Progenitor cell of endocrine pancreas (in vitro differentiated cells): ENCODE data around the gene BST1. TPM values are rescaled to one million over a fixed set of nuclear protein-coding genes. Genes with fewer than 3 reads are reported as not detected.

Experiments
- DNase-seq: peaks from one replicate; pipeline ENCODE4 v3.0.0; 2021; ENCODE audit warnings: low spot score; ENCODE audit not compliant: unreplicated experiment
- H3K27ac Mint-ChIP-seq: 2 replicates; pipeline ENCODE4 v1.8.0; 2021; ENCODE audit warnings: mild to moderate bottlenecking, moderate library complexity, mixed read lengths
- H3K27me3 Mint-ChIP-seq: 2 replicates; pipeline ENCODE4 v1.8.0; 2021; ENCODE audit warnings: mixed read lengths
- H3K36me3 Mint-ChIP-seq: 2 replicates; pipeline ENCODE4 v1.8.0; 2022; ENCODE audit warnings: mixed read lengths; ENCODE audit not compliant: insufficient read depth
- H3K4me1 Mint-ChIP-seq: 2 replicates; pipeline ENCODE4 v1.8.0; 2021; ENCODE audit warnings: low read depth, mixed read lengths
- H3K4me3 Mint-ChIP-seq: 2 replicates; pipeline ENCODE4 v1.8.0; 2021; ENCODE audit warnings: low read depth, mild to moderate bottlenecking, moderate library complexity, mixed read lengths
- H3K9me3 Mint-ChIP-seq: 2 replicates; pipeline ENCODE4 v1.8.0; 2021; ENCODE audit warnings: low read depth, mixed read lengths
- total RNA-seq: library from RNA; stranded (reverse); gene quantifications from 2 replicates; pipeline ENCODE4 v1.2.1, GENCODE V29; 2021
- TF ChIP-seq, protein P1 (sequence below): fragments of 200-600 bp; sonication (generic); IDR thresholded peaks from one replicate; pipeline ENCODE4 v1.5.0; 2021; ENCODE audit warnings: antibody characterized with exemption, mild to moderate bottlenecking; ENCODE audit not compliant: unreplicated experiment

The BST1 gene
- total RNA-seq, 1 donor from 2014 or later: 0.38 TPM

DNA sequence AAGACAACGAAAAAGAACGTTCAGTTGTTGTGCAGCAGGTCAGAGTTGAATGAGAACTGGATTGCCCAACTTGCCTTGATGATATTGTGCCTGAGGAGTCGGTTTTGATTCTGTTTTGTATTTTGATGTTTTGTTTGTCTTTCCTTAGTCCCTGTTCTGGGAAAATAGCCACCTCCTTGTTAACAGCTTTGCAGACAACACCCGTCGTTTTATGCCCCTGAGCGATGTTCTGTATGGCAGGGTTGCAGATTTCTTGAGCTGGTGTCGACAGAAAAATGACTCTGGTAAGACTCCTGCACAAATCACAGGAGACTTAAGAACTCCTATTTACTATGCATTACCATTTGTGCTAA lies 4.5 kb downstream of the BST1 start:
- no peak for DNase-seq
- H3K4me1 Mint-ChIP-seq: peaks cover 6% of the 10 kb centered on the region
- TF ChIP-seq, protein P1, sequence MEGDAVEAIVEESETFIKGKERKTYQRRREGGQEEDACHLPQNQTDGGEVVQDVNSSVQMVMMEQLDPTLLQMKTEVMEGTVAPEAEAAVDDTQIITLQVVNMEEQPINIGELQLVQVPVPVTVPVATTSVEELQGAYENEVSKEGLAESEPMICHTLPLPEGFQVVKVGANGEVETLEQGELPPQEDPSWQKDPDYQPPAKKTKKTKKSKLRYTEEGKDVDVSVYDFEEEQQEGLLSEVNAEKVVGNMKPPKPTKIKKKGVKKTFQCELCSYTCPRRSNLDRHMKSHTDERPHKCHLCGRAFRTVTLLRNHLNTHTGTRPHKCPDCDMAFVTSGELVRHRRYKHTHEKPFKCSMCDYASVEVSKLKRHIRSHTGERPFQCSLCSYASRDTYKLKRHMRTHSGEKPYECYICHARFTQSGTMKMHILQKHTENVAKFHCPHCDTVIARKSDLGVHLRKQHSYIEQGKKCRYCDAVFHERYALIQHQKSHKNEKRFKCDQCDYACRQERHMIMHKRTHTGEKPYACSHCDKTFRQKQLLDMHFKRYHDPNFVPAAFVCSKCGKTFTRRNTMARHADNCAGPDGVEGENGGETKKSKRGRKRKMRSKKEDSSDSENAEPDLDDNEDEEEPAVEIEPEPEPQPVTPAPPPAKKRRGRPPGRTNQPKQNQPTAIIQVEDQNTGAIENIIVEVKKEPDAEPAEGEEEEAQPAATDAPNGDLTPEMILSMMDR: no peak
- H3K27me3 Mint-ChIP-seq: no peaks in the 10 kb centered on the region
- peaks cover 3% of the 10 kb centered on the region for H3K9me3 Mint-ChIP-seq
- no peaks in the 10 kb centered on the region for H3K36me3 Mint-ChIP-seq
- H3K4me3 Mint-ChIP-seq: no peak overlapping the region
- H3K27ac Mint-ChIP-seq: no peak overlapping the region

DNA sequence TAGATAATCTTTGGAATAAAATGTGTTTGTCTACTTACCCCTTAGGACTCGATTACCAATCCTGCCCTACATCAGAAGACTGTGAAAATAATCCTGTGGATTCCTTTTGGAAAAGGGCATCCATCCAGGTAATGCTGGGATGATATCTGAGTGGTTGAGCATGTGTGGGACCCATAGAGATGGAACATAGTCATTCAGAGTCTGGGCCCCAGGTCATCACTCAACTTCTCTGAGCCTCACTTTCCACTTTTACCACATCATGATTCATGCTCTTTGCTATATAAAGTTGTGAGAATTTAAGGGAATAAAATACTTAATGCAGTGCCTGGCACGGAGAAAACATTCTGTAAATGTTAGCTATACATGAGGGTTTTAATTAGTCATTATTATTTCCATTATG lies 8.9 kb downstream of the BST1 start:
- peaks cover 3% of the 10 kb centered on the region for H3K4me1 Mint-ChIP-seq
- DNase-seq: no peak
- H3K27ac Mint-ChIP-seq: no peak overlapping the region
- TF ChIP-seq, protein P1: no peak
- H3K9me3 Mint-ChIP-seq: no peaks in the 10 kb centered on the region
- no peaks in the 10 kb centered on the region for H3K36me3 Mint-ChIP-seq
- H3K27me3 Mint-ChIP-seq: no peaks in the 10 kb centered on the region
- no peak overlapping the region for H3K4me3 Mint-ChIP-seq

DNA sequence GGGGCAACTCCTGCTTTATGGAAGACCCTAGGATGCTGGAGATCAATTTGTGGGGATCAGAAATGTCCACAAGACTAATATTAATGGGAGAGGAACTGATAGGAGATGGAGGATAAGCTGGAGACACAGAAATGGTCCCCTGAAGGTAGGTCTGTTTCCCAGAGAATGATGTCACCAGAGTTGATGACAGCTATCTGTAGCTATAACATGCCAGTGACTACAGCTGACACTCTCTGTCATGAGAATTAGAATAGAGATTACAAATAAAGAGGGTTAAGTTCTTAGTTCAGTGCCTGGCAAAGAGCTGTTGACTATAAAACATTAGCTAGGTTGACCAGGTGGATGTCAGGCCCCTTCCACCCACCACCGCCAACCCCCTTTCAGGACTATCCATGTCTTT lies 9.3 kb downstream of the BST1 start:
- TF ChIP-seq, protein P1: no peak
- no peak for DNase-seq
- no peaks in the 10 kb centered on the region for H3K27me3 Mint-ChIP-seq
- peaks cover 3% of the 10 kb centered on the region for H3K4me1 Mint-ChIP-seq
- H3K36me3 Mint-ChIP-seq: no peaks in the 10 kb centered on the region
- no peaks in the 10 kb centered on the region for H3K9me3 Mint-ChIP-seq
- H3K4me3 Mint-ChIP-seq: no peak overlapping the region
- no peak overlapping the region for H3K27ac Mint-ChIP-seq

DNA sequence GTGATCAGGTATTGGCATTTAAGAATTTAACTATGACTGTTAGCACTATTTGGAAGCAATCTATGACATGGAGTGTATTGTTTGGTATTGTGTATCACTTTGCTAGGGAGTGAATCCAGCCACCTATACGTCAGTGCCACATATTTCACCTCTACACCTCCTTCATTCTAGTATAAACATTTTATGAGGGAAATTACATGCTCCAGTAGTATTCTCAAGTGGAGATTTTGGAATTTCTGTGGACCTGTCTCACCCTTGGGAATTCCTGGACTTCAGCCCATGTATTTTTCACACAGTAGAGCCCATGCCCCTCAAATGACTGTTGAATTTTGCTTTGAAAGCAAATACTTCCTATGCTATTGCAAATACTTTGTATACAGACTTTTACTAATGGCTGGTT lies 11.3 kb downstream of the BST1 start:
- TF ChIP-seq, protein P1: no peak
- H3K9me3 Mint-ChIP-seq: no peaks in the 10 kb centered on the region
- H3K27ac Mint-ChIP-seq: no peak overlapping the region
- no peaks in the 10 kb centered on the region for H3K36me3 Mint-ChIP-seq
- H3K27me3 Mint-ChIP-seq: no peaks in the 10 kb centered on the region
- peaks cover under 1% of the 10 kb centered on the region for H3K4me1 Mint-ChIP-seq
- no peak for DNase-seq
- H3K4me3 Mint-ChIP-seq: no peak overlapping the region

DNA sequence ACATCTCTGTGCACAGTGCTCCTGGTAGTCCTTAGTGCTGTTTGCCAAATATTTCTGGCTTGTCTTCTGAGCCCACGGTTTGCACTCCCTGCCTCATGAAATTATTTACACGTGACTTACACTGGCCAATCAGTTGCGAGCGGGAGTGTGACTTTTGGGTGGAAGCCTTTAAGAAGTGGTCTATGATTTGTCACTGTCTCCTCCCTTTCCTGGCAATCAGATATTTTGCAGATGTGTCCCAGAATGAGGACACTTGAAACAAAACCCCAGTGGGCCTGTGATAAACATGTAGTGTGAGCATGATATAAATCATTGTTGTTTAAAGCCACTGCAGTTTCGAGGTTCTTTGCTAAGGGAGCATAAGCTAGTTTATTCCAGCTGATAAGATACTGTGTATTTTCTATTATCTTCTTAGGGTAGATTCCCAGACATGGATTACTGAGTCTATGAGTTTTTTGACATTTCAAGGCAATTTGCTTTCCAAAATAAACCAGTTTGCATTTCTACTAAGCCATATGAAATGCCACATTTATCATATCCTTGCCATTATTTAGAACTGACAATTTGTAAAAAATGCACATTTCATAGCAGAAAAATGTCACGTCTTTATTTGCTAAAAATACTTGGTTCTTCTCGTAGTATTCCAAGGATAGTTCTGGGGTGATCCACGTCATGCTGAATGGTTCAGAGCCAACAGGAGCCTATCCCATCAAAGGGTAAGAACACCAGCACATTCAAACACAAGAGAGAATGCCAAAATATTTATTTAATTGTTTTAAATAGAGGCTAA lies 12.0 kb downstream of the BST1 start:
- no peaks in the 10 kb centered on the region for H3K27me3 Mint-ChIP-seq
- H3K27ac Mint-ChIP-seq: no peak overlapping the region
- H3K4me1 Mint-ChIP-seq: no peaks in the 10 kb centered on the region
- no peak for DNase-seq
- TF ChIP-seq, protein P1: no peak
- H3K4me3 Mint-ChIP-seq: no peak overlapping the region
- no peaks in the 10 kb centered on the region for H3K9me3 Mint-ChIP-seq
- H3K36me3 Mint-ChIP-seq: no peaks in the 10 kb centered on the region
